Stimulated activated CD8-positive, alpha-beta memory T cell treated with anti-CD3 and anti-CD28 coated beads, Interleukin-4, amount 100 ng/mL, for 48 hours (primary cell): ENCODE measurements around the gene SH3D19.
"Not testable (repeated sequence)": the region's sequence is repeated elsewhere in the genome, so short reads cannot be mapped to it uniquely, and the experiment has no call there.

Experiments used
- DNase-seq: peaks from one replicate; pipeline ENCODE4 v3.0.0-alpha.2; 2020

Gene SH3D19

DNA sequence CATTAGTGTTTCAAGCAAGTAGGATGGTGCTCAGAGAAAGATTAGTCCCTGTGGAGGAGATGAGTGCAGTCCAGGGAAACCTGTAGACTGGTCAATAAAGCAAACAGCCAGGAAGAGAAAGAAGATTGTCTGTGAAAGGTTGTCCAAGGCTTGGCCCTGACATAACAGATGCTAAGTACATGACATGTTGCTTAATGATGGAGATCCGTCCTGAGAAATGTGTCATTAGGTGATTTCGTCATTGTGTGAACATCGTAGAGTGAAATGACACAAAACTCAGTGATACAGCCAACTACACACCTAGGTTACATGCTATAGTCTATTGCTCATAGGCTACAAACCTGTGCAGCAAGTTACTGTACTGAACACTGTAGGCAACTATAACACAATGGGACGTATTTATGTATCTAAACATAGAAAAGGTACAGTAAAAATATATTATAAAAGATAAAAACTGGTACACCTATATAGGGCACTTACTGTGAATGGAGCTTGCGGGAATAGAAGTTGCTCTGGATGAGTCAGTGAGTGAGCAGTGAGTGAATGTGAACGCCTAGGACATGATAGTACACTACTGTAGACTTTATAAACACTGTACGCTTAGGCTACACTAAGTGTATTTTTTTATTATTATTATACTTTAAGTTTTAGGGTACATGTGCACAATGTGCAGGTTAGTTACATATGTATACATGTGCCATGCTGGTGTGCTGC is 57.4 kb downstream of the SH3D19 start:
- no peak for DNase-seq

DNA sequence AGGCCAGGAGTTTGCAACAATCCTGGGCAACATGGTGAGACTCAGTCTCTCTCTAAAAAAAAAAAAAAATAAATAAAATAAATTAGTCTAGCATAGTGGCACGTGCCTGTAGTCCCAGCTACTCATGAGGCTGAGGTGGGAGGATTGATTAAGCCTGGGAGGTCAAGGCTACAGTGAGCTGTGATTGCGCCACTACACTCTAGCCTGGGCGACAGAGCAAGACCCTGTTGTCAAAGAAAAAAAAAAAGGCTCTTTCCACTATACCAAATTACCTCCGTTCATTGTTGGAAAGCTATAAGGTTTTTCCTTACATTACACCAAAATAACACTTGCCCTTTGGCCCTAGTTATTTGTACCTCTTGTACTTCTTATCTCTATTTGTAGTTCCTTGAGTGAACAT is 58.3 kb downstream of the SH3D19 start:
- DNase-seq = no peak

DNA sequence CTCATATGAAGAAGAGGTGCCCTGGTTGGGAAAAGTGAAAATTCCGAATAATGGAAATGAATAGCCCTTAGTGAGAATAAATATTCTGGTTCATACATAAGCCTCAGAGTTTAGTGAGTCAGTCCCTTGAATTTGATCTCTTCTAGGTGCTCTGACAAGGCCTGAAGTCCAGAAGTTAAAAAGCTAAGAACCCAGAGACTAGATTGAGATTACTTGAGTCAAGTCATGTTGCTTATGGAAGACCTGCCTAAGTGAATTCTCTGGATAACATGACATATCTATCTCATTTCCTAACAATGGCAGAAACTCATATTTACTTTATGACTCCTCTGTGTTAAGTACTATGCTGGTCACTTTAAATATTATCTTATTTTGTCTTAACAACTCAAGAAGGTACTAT is 58.9 kb downstream of the SH3D19 start:
- DNase-seq = no peak

DNA sequence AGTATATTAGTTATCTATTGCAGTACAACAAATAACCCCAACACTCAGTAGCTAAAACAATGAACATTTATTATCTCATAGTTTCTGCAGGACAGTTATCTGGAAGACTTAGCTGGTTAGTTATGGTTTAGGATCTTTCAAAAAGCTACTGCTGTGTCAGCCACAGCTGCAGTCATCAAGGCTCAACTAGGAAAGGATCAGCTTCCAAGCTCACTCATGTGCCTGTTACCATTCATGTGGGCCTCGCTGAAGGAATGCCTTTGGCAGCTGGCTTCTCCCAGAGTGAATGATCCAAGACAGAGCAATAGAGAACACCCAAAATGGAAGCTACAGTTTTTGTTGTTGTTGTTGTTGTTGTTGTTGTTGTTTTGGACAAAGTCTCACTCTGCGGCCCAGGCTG is 62.0 kb downstream of the SH3D19 start:
- no peak for DNase-seq

DNA sequence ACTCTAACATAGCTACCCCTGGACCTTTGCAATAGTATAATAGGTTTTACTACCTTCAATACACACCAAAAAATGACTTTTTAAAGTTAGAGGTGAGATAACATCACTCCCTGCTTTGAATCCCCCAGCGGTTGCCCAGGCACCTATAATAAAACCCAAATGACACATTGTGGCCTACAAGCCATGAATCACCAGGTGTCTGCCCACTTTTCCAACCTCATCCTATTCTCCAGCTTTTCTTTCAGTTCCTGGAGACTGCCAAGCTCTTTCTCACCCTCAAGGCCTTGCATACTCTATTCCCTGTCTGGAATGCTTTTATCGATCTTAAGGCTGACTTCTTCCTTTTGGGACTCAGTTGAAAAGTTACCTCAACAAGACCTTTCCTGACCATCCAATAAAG is 64.9 kb downstream of the SH3D19 start:
- no peak for DNase-seq

DNA sequence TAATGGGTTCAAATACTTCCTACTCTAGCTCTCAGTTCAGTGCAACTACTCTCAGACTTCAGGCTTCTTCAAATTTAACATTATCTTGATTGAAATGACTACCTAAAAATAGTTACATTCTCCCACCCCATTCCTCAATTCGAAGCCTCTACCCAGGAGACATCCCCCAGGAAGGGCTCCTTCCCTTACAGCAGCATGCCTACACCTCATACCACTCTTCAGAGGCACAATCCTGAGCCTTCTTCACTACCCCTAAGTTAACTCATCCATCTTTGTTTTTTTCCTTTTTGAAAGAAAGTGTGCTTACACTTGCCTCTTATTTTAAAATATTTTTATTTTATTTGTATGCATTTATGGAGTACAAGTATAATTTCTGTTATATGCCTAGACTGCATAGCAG is 65.7 kb downstream of the SH3D19 start:
- no peak for DNase-seq

DNA sequence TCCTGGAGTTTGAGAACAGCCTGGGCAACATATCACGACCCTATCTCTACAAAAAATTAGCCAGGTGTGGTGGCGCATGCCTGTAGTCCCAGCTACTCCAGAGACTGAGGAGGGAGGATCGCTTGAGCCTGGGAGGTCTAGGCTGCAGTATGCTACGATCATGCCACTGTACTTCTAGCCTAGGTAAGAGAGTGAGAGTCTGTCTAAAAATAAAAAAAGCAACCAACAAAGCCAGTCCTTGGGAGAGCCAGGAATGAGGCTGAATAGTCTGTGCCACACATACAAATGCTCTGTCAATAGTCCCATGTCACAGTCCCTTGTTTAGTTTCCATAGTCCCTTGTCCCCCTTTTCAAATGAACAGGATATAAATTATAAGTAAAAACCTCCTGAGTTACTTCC is 67.7 kb downstream of the SH3D19 start:
- no peak for DNase-seq

DNA sequence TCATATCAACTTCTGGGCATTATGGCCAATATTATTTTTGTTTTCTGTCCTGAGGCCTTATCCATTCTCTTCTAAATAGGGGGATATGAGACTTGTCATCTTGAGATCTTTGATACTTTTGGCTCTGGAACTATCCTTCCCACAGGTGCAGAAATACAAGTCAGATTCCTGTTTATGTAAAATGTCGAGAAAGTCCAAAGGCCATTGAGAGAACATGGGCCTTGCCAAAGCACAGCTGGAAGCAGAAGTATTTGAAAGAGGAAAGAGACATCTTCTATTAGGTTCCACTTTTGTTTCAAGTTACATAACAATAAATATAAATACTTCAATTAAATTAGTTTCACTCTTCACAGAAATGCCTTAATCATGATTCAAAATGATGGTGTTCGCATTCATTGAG is 69.3 kb downstream of the SH3D19 start:
- DNase-seq = no peak

DNA sequence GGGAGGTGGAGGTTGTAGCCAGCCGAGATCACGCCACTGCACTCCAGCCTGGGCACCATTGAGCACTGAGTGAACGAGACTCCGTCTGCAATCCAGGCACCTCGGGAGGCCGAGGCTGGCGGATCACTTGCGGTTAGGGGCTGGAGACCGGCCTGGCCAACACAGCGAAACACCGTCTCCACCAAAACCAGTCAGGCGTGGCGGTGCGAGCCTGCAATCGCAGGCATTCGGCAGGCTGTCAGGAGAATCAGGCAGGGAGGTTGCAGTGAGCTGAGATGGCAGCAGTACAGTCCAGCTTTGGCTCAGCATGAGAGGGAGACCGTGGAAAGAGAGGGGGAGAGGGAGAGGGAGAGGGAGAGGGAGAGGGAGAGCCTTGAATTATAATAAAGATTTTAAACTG is 69.7 kb downstream of the SH3D19 start:
- not testable (repeated sequence) for DNase-seq

DNA sequence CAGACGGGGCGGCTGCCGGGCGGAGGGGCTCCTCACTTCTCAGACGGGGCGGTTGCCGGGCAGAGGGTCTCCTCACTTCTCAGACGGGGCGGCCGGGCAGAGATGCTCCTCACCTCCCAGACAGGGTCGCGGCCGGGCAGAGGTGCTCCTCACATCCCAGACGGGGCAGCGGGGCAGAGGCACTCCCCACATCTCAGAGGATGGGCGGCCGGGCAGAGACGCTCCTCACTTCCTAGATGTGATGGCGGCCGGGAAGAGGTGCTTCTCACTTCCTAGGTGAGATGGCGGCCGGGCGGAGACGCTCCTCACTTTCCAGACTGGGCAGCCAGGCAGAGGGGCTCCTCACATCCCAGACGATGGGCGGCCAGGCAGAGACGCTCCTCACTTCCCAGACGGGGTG is 70.2 kb downstream of the SH3D19 start:
- DNase-seq = not testable (repeated sequence)

DNA sequence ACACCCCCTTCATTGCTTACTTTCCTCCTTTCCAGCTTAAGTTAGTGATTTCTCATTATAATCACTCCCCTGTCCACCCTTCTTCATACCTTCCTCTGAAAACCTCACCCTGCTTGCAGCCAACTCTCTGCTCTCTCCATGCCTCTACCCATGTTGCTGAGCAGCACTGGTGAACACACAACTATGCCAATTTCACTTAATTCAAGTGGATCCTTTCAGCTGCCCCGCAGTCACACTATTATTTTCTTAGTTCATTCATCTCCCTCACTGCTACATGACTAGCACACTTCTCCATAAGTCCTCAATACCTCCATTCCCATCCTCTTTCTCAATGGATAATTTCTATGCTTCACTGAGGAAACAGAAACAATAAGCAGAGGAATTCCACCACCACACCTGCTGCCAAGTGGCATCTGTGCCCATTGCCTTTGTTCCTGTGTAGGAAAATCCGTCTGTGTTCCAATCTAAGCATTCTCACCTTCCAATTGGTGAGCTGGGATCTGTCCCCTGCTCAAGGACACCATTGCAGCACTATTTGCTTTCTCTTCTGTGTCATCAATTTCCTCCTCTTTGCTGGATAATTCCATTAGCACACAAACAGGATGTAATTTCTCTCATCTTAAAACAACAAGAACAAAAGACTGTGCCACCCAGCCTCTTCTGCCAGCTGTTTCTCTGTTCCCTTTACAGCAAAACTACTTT is 73.7 kb downstream of the SH3D19 start:
- DNase-seq = no peak

DNA sequence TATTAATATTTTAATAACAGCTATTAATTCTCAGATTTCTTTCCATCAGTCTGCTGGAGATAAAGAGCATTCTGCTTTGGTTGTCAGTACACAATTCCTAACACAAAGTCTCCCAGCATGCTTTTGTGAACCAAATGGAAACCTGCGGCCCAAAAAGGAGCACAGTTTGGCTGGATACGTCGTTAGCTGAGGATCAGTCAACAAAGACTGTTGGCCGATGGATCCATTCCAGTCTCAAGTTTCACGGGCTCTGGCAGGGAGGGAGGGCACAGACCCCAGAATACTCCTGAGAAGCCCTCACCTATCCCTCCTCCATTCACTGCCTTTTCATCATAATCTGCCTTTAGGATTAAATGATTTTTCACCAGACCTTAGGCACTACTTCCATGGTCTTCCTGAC is 74.7 kb downstream of the SH3D19 start:
- DNase-seq = no peak

DNA sequence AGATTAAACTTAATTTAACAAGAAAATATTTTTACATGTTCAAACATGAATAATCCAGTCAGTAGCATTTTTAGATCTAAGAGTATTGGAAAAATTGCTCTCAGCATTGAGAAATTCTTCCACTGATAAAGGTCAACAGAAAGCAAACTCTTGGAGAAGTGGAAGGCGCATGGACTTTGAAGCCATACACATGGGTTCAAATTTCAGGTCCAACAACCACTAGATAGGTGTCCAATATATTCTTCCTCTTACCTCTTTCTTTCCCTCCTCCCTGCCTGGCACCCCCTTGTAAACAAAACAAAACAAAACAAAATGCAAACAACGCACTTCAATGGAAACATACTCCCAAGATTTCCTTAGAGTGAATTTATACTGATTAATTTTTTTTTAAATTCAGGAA is 76.9 kb downstream of the SH3D19 start:
- no peak for DNase-seq

DNA sequence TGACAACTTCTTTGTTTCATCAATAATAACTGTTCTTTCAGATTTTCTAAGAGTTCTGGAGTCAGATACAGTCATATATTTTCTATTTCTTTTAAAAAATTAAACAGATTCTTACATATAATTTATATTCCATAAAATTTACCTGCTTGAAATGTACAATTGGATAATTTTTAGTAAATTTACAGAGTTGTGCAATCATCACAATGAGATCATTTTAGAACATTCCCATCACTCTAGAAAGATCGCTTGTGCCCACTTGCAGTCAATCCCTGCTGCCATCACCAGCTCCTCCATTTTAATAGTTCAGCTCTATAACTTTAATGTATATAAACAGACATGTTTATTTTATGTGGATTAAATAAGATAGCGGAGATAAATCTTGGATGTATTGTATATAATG is 78.0 kb downstream of the SH3D19 start:
- DNase-seq = no peak

DNA sequence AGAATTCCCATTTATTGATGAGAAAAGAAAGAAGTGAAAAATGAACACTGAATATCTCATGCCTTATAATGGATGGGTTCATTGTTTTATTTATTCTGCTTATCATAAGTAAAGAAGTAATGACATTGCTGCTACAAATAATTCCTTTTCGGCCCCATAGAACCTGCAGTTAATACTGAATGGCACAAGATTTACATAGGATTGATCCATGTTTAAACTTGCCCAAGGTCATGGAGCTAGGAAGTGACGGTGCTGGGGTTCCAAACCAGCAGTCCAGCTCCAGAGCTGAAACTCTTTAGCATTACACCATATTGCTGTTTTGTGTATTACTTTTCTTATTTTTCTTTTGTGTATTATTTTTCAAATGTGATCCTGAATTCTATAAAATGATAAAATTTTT is 78.7 kb downstream of the SH3D19 start:
- DNase-seq = no peak

DNA sequence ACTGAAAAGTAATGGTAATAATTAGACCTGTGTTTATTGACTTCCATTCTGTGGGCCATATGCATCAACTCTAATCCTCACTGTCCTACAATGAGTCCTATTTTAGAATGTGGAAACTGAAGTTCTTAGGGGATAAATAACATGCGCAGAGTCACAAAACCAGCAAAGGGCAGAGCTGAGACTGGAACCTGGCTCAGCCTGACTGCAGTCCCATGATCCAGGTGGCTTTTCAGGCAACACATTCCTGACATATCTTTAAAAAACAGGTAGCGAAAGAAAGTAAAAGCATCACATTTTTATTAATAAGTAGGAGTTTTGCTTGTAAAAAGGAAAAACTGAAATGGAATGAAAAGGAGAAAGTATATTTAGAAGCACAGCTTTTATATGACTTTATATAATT is 83.1 kb downstream of the SH3D19 start:
- no peak for DNase-seq

DNA sequence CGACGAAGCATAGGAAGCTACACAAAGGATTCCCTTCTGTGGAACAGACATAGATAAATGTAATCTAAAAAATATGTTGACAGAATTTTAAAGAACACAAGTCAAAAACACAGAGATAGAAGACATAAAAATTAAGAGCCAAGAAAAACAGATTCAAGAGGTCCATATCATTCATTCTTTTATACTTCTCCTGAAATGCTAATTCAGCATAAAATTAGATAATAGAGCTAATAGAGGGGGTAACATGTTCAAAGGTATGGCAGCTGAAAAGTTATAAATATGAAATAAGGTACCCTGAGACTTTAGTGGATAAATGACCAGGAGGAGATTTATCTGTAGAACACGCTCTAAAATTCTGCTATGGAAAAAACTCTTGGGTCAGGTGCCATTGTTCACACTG is 85.8 kb downstream of the SH3D19 start:
- DNase-seq = no peak

DNA sequence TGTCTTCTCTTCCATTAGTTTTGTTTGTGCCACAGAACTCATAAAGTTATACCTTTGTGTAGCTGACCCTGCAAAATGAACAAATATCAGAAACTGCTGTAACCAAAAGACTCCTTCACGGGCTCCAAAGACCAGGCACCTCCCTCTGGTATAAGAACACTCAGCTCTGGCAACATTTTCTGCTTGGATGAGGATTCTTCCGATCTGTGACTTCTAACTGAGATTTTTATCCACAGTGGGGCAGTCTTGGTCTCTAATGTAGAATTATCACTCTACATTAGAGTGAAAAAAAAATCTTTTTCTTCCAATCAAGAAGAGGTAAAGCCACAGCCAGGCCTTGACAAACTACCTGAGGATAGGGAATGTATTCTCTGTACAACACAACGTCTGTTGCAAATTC is 86.9 kb downstream of the SH3D19 start:
- no peak for DNase-seq

DNA sequence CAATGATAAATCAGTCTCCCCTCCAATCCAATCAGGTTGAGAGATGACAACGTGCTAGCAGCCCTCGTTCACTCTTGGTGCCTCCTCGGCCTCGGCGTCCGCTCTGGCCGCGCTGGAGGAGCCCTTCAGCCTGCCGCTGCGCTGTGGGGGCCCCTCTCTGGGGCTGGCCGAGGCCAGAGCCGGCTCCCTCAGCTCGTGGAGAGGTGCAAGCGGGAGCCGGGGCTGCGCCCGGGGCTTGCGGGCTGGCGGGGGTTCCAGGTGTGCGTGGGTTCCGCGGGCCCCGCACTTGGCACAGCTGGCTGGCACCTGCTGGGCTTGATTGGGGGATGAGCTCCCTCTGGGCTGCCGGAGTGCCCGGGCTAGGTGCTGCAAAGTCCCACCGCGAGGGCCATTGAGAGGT is 89.4 kb downstream of the SH3D19 start:
- no peak for DNase-seq

DNA sequence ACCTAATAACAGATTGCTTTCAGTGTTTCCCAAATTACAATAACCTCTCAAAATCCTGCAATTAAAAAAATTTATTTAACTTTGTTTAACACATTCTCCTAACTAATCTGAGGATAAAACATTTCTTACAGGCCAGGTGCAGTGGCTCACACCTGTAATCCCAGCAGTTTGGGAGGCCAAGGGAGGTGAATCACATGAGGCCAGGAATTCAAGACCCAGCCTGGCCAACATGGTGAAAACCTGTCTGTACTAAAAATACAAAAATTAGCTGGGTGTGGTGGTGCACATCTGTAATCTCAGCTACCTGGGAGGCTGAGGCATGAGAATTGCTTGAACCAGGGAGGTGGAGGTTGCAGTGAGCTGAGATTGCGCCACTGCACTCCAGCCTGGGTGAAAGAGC is 90.0 kb downstream of the SH3D19 start:
- not testable (repeated sequence) for DNase-seq

DNA sequence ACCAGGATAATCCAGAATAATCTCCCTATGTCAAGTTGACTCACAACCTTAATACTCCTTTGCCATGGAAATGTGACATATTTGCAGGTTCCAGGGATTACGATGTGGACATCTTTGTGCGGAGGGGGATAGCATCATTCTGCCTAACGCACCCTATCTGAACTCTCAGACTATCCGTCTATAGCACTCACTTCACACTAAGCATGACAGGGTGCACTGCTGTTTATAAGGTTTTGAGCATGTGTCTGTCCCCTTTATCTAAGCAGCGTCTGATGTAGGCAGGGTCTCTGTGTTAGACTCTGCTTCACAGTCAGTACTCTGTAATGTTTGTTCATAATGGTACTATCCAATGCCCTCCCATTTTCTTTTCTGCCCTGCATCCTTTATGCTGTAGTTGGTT is 91.8 kb downstream of the SH3D19 start:
- DNase-seq = no peak

DNA sequence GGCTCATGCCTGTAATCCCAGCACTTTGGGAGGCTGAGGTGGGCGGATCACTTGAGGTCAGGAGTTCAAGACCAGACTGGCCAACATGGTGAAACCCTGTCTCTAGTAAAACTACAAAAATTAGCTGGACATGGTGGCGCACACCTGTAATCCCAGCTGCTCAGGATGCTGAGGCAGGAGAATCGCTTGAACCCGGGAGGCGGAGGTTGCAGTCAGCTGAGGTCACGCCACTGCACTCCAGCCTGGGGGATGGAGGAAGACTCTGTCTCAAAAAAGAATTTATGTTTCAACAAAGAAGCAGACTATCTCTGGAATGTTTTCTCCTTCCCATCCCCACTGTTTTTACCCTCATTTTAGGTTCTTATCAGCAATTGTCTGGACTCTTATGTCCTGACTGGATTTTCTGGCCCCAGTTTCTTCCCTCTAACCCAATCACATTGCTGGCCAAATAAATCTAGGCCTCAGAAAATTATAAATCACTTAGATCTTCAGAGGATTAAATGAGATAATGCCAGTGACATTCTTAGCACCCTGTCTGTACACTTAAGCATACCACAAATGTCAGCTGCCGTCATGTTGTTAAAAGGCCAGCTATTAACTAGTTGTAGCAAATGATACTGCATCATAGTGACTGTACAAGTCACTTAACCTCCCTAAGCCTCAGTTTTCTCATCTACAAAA is 93.3 kb downstream of the SH3D19 start:
- DNase-seq = no peak

DNA sequence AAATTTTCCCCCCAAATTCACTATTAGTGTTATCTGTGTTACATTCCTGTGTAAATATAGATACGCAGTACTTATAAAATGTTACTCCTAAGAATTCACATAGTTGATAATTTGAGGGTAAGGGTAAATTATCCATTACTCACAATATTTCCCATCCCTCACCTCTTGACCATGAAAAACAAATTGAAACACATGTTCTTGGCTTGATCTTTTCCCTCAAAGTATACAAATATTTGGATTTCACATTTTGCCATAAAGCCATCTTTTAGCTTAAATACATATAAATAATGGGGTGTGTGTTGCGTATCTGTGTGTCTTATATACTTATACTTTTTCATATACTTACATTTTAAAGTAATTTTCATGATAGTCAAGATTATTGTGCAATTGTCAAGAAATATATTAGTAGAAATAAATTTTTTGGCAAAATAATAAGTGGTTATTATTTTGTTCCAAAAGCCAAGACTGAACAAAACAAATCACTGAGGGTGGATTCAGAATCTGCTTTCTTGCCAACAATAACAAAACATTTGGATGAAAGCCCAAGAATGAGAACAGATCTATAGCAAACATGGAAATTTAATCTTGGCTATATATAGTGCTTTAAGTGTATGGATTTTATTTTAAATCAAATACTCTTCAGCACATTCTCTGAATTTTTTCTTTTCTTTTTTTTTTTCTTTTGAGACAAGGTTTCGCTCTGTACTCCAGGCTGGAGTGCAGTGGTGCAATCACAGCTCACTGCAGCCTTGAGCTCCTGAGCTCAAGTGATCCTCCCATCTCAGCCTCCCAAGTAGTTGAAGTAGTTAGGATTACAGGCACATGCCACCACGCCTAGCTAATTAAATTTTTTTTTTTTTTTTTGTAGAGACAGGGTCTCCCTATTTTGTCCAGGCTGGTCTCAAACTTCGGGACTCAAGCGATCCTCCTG is 97.0 kb downstream of the SH3D19 start:
- no peak for DNase-seq
